Right lobe of liver (tissue), 6 donors: Measurements from ENCODE around the gene POMT2. TPM values are rescaled to one million over a fixed set of nuclear protein-coding genes. Genes with fewer than 3 reads are reported as not detected.

Source experiments
- ATAC-seq, 4 donors: fragments of 200-7000 bp; cut with Tn5 transposase; one replicate each; pipeline ENCODE4 v1.9.1; 2020; ENCODE audit warnings: mild to moderate bottlenecking in 4 of 4, moderate library complexity in 4 of 4
- DNase-seq, 3 donors: peaks; one replicate each; pipeline ENCODE4 v3.0.0-alpha.2; 2020
- H3K27ac ChIP-seq, 3 donors: fragments of 200-600 bp; one replicate each; pipeline ENCODE4 v1.8.0; 2022
- H3K27me3 ChIP-seq, 2 donors: fragments of 200-600 bp; one replicate each; pipeline ENCODE4 v1.8.0; 2022
- H3K36me3 ChIP-seq, 4 donors: fragments of 200-600 bp; sonication (generic) in 1 of 4; one replicate each; pipeline versions ENCODE4 v1.5.1 to v1.8.0; 2017 to 2022; ENCODE audit warnings: control low read depth in 1 of 4
- H3K4me1 ChIP-seq, 4 donors: fragments of 200-600 bp; sonication (generic) in 1 of 4; one replicate each; pipeline versions ENCODE4 v1.5.1 to v1.8.0; 2017 to 2022; ENCODE audit warnings: control low read depth in 1 of 4
- H3K4me3 ChIP-seq, 3 donors: fragments of 200-600 bp; one replicate each; pipeline ENCODE4 v1.8.0; 2022
- H3K9me3 ChIP-seq, 4 donors: fragments of 200-600 bp; sonication (generic) in 1 of 4; one replicate each; pipeline versions ENCODE4 v1.5.1 to v1.8.0; 2017 to 2022; ENCODE audit warnings: control low read depth in 1 of 4
- CTCF ChIP-seq, 4 donors: fragments of 200-600 bp in 3 of 4; fragments of 450-650 bp in 1 of 4; IDR thresholded peaks; one replicate each; pipeline versions ENCODE4 v1.5.1 to v1.8.0; 2016 to 2022; ENCODE audit warnings: antibody characterized with exemption in 4 of 4, mild to moderate bottlenecking in 2 of 4
- POLR2A ChIP-seq: fragments of 450-650 bp; IDR thresholded peaks from one replicate; pipeline ENCODE4 v1.6.1; 2017; ENCODE audit warnings: antibody characterized with exemption, mild to moderate bottlenecking
- WGBS: methylation state at CpG from one replicate; pipeline ENCODE4 v1.1.6; 2018; ENCODE audit warnings: low coverage, low lambda C conversion rate; ENCODE audit not compliant: insufficient coverage; ENCODE audit errors: missing lambda C conversion rate; 5-methylcytosine and 5-hydroxymethylcytosine counted together
- intact Hi-C, 2 donors: fragments of 100-400 bp; cut with DNase I; formaldehyde crosslinking; loops; one replicate each; pipeline versions ENCODE4 v1.11.2 to v1.14.1; 2022
- total RNA-seq, 6 experiments: library from RNA; depleted of rRNA in 2 of 6; stranded (reverse); fragments of >200 nt in 2 of 6; fragmentation: NEBNext Ultra II Directional in 3 of 6; extraction: Animal tissue kit (Norgen Biotek cat#: 25700) in 3 of 6; gene quantifications; one replicate each; pipeline versions ENCODE4 v1.1.0 to v1.2.4, GENCODE V29; 2016 to 2023
- donor health status: DM: no; HTN: yes; CAD: no.
- donor health status: DM: no; HTN: no; CAD: no.
- donor health status: DM: no; HTN: no; CAD: no.
- donor health status: DM: no; HTN: yes; CAD: no.
- donor health status: DM: no; HTN: yes; CAD: no.

POMT2 gene
- total RNA-seq, 6 experiments from 2014 or later = 5.5 to 15.9 (median 12.9) TPM

GRCh38 chr14:77271113-77271710 is 49.5 kb downstream of the POMT2 start, which contains the start of gene NGB:
TSS of gene NGB (minus strand) at chr14:77271206. CDS start at chr14:77270937, 269 bp downstream.
- Histone ChIP-seq H3K4me1 (no peaks in the 10 kb centered on the region), H3K27ac (no peak within 1 kb of the TSS), H3K36me3 (no peaks in the 10 kb centered on the region), H3K4me3 (no peak within 1 kb of the TSS), H3K9me3 (no peaks in the 10 kb centered on the region), H3K27me3 (peaks cover 0 to 6% of the 10 kb centered on the region in 2 donors)
- WGBS = 0% methylated on average over 2 of the region's 38 CpGs
- intact Hi-C loops = no loop called here
- TF ChIP-seq POLR2A = no peak
- TF ChIP-seq CTCF (IDR thresholded peaks at IDR 0.05) = no peak
- DNase-seq (no peak), ATAC-seq (no peak)

- intact Hi-C loops = no loop called here
- Histone ChIP-seq H3K27ac (no peak overlapping the region), H3K4me1 (no peaks in the 10 kb centered on the region), H3K36me3 (no peaks in the 10 kb centered on the region), H3K27me3 (peaks cover 0 to 6% of the 10 kb centered on the region in 2 donors), H3K4me3 (no peak overlapping the region), H3K9me3 (no peaks in the 10 kb centered on the region)
- TF ChIP-seq POLR2A (no peak), CTCF (IDR thresholded peaks at IDR 0.05) (no peak)
- WGBS = 0% methylated on average over 12 of the region's 84 CpGs
- DNase-seq (no peak), ATAC-seq (no peak)
These were observed 50.1 kb downstream of the POMT2 start for GRCh38 chr14:77270361-77271112.

- intact Hi-C loops = no loop called here
- no peak for TF ChIP-seq POLR2A
- TF ChIP-seq CTCF (IDR thresholded peaks at IDR 0.05) = no peak
- no peaks in the 10 kb centered on the region for H3K9me3 ChIP-seq
- H3K27ac ChIP-seq = no peak overlapping the region
- peak in 1 of 4 donors; percentile 11 for ATAC-seq
- no peaks in the 10 kb centered on the region for H3K4me1 ChIP-seq
- H3K27me3 ChIP-seq = peaks cover 0 to 6% of the 10 kb centered on the region in 2 donors
- DNase-seq = no peak
- no peak overlapping the region for H3K4me3 ChIP-seq
- whole genome bisulfite sequencing = 33% methylated on average over 3 of the region's 8 CpGs
- no peaks in the 10 kb centered on the region for H3K36me3 ChIP-seq
These were observed 51.6 kb downstream of the POMT2 start for GRCh38 chr14:77268989-77269600.

- no peaks in the 10 kb centered on the region for H3K9me3 ChIP-seq
- no peaks in the 10 kb centered on the region for H3K36me3 ChIP-seq
- no peak overlapping the region for H3K27ac ChIP-seq
- intact Hi-C loops = no loop called here
- no peak overlapping the region for H3K4me3 ChIP-seq
- TF ChIP-seq POLR2A (no peak), CTCF (IDR thresholded peaks at IDR 0.05) (no peak)
- 83% methylated on average over 2 of the region's 5 CpGs for WGBS
- no peaks in the 10 kb centered on the region for H3K4me1 ChIP-seq
- DNase-seq = no peak
- ATAC-seq = no peak
- H3K27me3 ChIP-seq = peaks cover 0 to 6% of the 10 kb centered on the region in 2 donors
These were observed 52.6 kb downstream of the POMT2 start for GRCh38 chr14:77267937-77268699.
